Neural progenitor cell (in vitro differentiated cells): ENCODE measurements around the gene LMF1. TPM values are rescaled to one million over a fixed set of nuclear protein-coding genes. Genes with fewer than 3 reads are reported as not detected.
A peak's percentile ranks its signal among the peaks of the same experiment; 100 is the strongest.

Source experiments
- DNase-seq: peaks from one replicate; pipeline ENCODE4 v3.0.0-alpha.2; 2016; ENCODE audit warnings: low spot score
- H2AFZ ChIP-seq: fragments of 200-600 bp; sonication (generic); replicated peaks from 2 replicates; pipeline ENCODE4 v1.6.1; 2016; ENCODE audit warnings: antibody characterized with exemption
- H3F3A ChIP-seq: fragments of 200-600 bp; sonication (generic); 2 replicates; pipeline ENCODE4 v1.6.1; 2016; ENCODE audit warnings: antibody characterized with exemption, low read depth
- H3K27ac ChIP-seq: fragments of 200-600 bp; sonication (generic); 2 replicates; pipeline ENCODE4 v1.5.1; 2016; ENCODE audit warnings: mild to moderate bottlenecking
- H3K27me3 ChIP-seq: fragments of 200-600 bp; sonication (generic); 2 replicates; pipeline ENCODE4 v1.6.1; 2016; ENCODE audit warnings: mild to moderate bottlenecking, moderate library complexity
- H3K36me3 ChIP-seq: fragments of 200-600 bp; sonication (generic); 2 replicates; pipeline ENCODE4 v1.5.1; 2016
- H3K4me1 ChIP-seq: fragments of 200-600 bp; sonication (generic); 2 replicates; pipeline ENCODE4 v1.6.1; 2016; ENCODE audit warnings: mixed run types
- H3K4me2 ChIP-seq: fragments of 200-600 bp; sonication (generic); 2 replicates; pipeline ENCODE4 v1.6.1; 2016
- H3K4me3 ChIP-seq: fragments of 200-600 bp; sonication (generic); 2 replicates; pipeline ENCODE4 v1.5.1; 2016
- H3K79me2 ChIP-seq: fragments of 200-600 bp; sonication (generic); 2 replicates; pipeline ENCODE4 v1.6.1; 2016; ENCODE audit warnings: low read depth
- H3K9ac ChIP-seq: fragments of 200-600 bp; sonication (generic); 2 replicates; pipeline ENCODE4 v1.6.1; 2016
- H3K9me3 ChIP-seq: fragments of 200-600 bp; sonication (generic); 2 replicates; pipeline ENCODE4 v1.5.1; 2016; ENCODE audit warnings: low read depth
- H4K20me1 ChIP-seq: fragments of 200-600 bp; sonication (generic); 2 replicates; pipeline ENCODE4 v1.6.1; 2016; ENCODE audit warnings: low read depth
- H3K27ac Mint-ChIP-seq: 3 replicates; pipeline ENCODE4 v1.8.0; 2021; ENCODE audit warnings: mixed read lengths
- H3K27me3 Mint-ChIP-seq: 2 replicates; pipeline ENCODE4 v1.8.0; 2022; ENCODE audit warnings: low read depth, mild to moderate bottlenecking, inconsistent platforms, moderate library complexity, mixed read lengths; ENCODE audit not compliant: insufficient read depth
- H3K36me3 Mint-ChIP-seq: 3 replicates; pipeline ENCODE4 v1.8.0; 2021; ENCODE audit warnings: mixed read lengths
- H3K4me1 Mint-ChIP-seq: 3 replicates; pipeline ENCODE4 v1.8.0; 2021; ENCODE audit warnings: mixed read lengths
- H3K4me3 Mint-ChIP-seq: 3 replicates; pipeline ENCODE4 v1.8.0; 2021; ENCODE audit warnings: mild to moderate bottlenecking, moderate library complexity, mixed read lengths
- H3K9me3 Mint-ChIP-seq: 3 replicates; pipeline ENCODE4 v1.8.0; 2020; ENCODE audit warnings: mixed read lengths
- CTCF ChIP-seq: fragments of 200-600 bp; sonication (generic); IDR thresholded peaks from 2 replicates; pipeline ENCODE4 v1.5.1; 2017; ENCODE audit warnings: antibody characterized with exemption, mild to moderate bottlenecking
- EZH2 ChIP-seq: fragments of 200-600 bp; sonication (generic); IDR thresholded peaks from 2 replicates; pipeline ENCODE4 v1.6.1; 2017; ENCODE audit warnings: antibody characterized with exemption, mild to moderate bottlenecking, moderate library complexity
- EZH2phosphoT487 ChIP-seq: fragments of 200-600 bp; sonication (generic); IDR thresholded peaks from 2 replicates; pipeline ENCODE4 v1.6.1; 2017; ENCODE audit warnings: antibody characterized with exemption
- total RNA-seq: library from RNA; depleted of rRNA; stranded (reverse); fragments of >200 nt; gene quantifications from 2 replicates; pipeline ENCODE4 v1.2.3, GENCODE V29; 2015; ENCODE audit warnings: low replicate concordance

The LMF1 gene
- total RNA-seq, 1 donor from 2014 or later = 3.4 TPM

GRCh38 chr16:918741-919657 is 51.8 kb downstream of the LMF1 start:
- Mint-ChIP-seq H3K9me3 (peaks cover 9% of the 10 kb centered on the region), H3K36me3 (peaks cover 29% of the 10 kb centered on the region), H3K27ac (no peak overlapping the region), H3K27me3 (peaks cover 2% of the 10 kb centered on the region), H3K4me3 (no peak overlapping the region), H3K4me1 (peaks cover 25% of the 10 kb centered on the region)
- H4K20me1 ChIP-seq = no peaks in the 10 kb centered on the region
- H3F3A ChIP-seq = no peaks in the 10 kb centered on the region
- H3K27ac ChIP-seq = no peak overlapping the region
- no peak overlapping the region for H3K4me2 ChIP-seq
- no peaks in the 10 kb centered on the region for H3K36me3 ChIP-seq
- no peaks in the 10 kb centered on the region for H3K79me2 ChIP-seq
- DNase-seq = no peak
- no peak overlapping the region for H3K9ac ChIP-seq
- H2AFZ ChIP-seq = no peak overlapping the region
- peaks cover 3% of the 10 kb centered on the region for H3K4me1 ChIP-seq
- H3K27me3 ChIP-seq = no peaks in the 10 kb centered on the region
- no peaks in the 10 kb centered on the region for H3K9me3 ChIP-seq
- TF ChIP-seq EZH2 = no peak
- no peak for TF ChIP-seq EZH2phosphoT487
- no peak for TF ChIP-seq CTCF
- no peak overlapping the region for H3K4me3 ChIP-seq

- Histone ChIP-seq H3F3A (no peaks in the 10 kb centered on the region), H2AFZ (no peak overlapping the region), H3K27ac (no peak overlapping the region), H3K27me3 (no peaks in the 10 kb centered on the region), H3K36me3 (no peaks in the 10 kb centered on the region), H3K79me2 (no peaks in the 10 kb centered on the region), H4K20me1 (no peaks in the 10 kb centered on the region), H3K4me3 (no peak overlapping the region), H3K4me1 (peaks cover 3% of the 10 kb centered on the region), H3K9ac (no peak overlapping the region), H3K9me3 (no peaks in the 10 kb centered on the region), H3K4me2 (no peak overlapping the region)
- Mint-ChIP-seq H3K36me3 (peaks cover 21% of the 10 kb centered on the region), H3K4me1 (peaks cover 25% of the 10 kb centered on the region), H3K27me3 (peaks cover 2% of the 10 kb centered on the region), H3K27ac (peak overlapping the region; percentile 60), H3K4me3 (no peak overlapping the region), H3K9me3 (peaks cover 8% of the 10 kb centered on the region)
- no peak for TF ChIP-seq CTCF
- peak; percentile 52 for DNase-seq
Observed at GRCh38 chr16:918068-918467, 52.7 kb downstream of the LMF1 start.

GRCh38 chr16:917591-918061 is 53.2 kb downstream of the LMF1 start:
- H3F3A ChIP-seq = no peaks in the 10 kb centered on the region
- H3K36me3 ChIP-seq = no peaks in the 10 kb centered on the region
- no peak overlapping the region for H3K4me3 Mint-ChIP-seq
- no peaks in the 10 kb centered on the region for H3K9me3 ChIP-seq
- peaks cover 8% of the 10 kb centered on the region for H3K9me3 Mint-ChIP-seq
- H3K79me2 ChIP-seq = no peaks in the 10 kb centered on the region
- H3K4me1 ChIP-seq = peaks cover 3% of the 10 kb centered on the region
- H3K4me2 ChIP-seq = no peak overlapping the region
- no peaks in the 10 kb centered on the region for H3K27me3 ChIP-seq
- peaks cover 25% of the 10 kb centered on the region for H3K4me1 Mint-ChIP-seq
- no peak overlapping the region for H2AFZ ChIP-seq
- no peak overlapping the region for H3K27ac Mint-ChIP-seq
- H4K20me1 ChIP-seq = no peaks in the 10 kb centered on the region
- TF ChIP-seq EZH2phosphoT487 (no peak), EZH2 (no peak), CTCF (no peak)
- no peak overlapping the region for H3K9ac ChIP-seq
- no peak overlapping the region for H3K27ac ChIP-seq
- H3K36me3 Mint-ChIP-seq = peaks cover 21% of the 10 kb centered on the region
- no peak overlapping the region for H3K4me3 ChIP-seq
- DNase-seq = no peak
- H3K27me3 Mint-ChIP-seq = peaks cover 2% of the 10 kb centered on the region
